Keratinocyte (primary cell): ENCODE results near the gene SLC26A5. TPM values are rescaled to one million over a fixed set of nuclear protein-coding genes. Genes with fewer than 3 reads are reported as not detected.

Experiments
- DNase-seq: peaks from one replicate; pipeline ENCODE4 v3.0.0-alpha.2; 2011; ENCODE audit warnings: low read depth, missing footprints, low spot score
- FAIRE-seq: peaks from 2 replicates; lab custom pipeline; 2011; peaks lifted over from hg19 to GRCh38; lab: Jason Lieb, UNC
- H2AFZ ChIP-seq: 2 replicates; pipeline ENCODE4 v1.6.0; 2012; ENCODE audit warnings: low read length, control low read depth, inconsistent platforms; ENCODE audit not compliant: control insufficient read depth
- H3K27ac ChIP-seq: 2 replicates; pipeline ENCODE4 v1.5.1; 2011; ENCODE audit warnings: low read length; ENCODE audit not compliant: control insufficient read depth, insufficient read depth
- H3K27me3 ChIP-seq: 3 replicates; pipeline ENCODE4 v1.6.0; 2011; ENCODE audit warnings: low read length; ENCODE audit not compliant: control insufficient read depth, insufficient read depth; ENCODE audit errors: extremely low read depth
- H3K36me3 ChIP-seq, 2 experiments: 2 replicates in 1 of 2; 3 replicates in 1 of 2; pipeline ENCODE4 v1.5.1; 2011; ENCODE audit warnings: low read length in 2 of 2, mild to moderate bottlenecking in 1 of 2; ENCODE audit not compliant: control insufficient read depth in 2 of 2, insufficient read depth in 2 of 2; ENCODE audit errors: extremely low read depth in 1 of 2
- H3K4me1 ChIP-seq: 3 replicates; pipeline ENCODE4 v1.5.1; 2011; ENCODE audit warnings: low read length; ENCODE audit not compliant: control insufficient read depth, insufficient read depth; ENCODE audit errors: extremely low read depth
- H3K4me2 ChIP-seq: 3 replicates; pipeline ENCODE4 v1.6.0; 2011; ENCODE audit warnings: low read depth, low read length; ENCODE audit not compliant: control insufficient read depth, insufficient read depth; ENCODE audit errors: extremely low read depth
- H3K4me3 ChIP-seq, 3 experiments: fragments of 200-600 bp in 1 of 3; sonication (generic) in 1 of 3; 2 replicates in 2 of 3; 3 replicates in 1 of 3; pipeline ENCODE4 v1.5.1; 2011 to 2016; ENCODE audit warnings: low read length in 3 of 3, mild to moderate bottlenecking in 3 of 3, control low read depth in 2 of 3, inconsistent platforms in 1 of 3, low read depth in 1 of 3, mixed read lengths in 1 of 3, mixed run types in 1 of 3, moderate library complexity in 1 of 3; ENCODE audit not compliant: control insufficient read depth in 2 of 3, insufficient read depth in 2 of 3; ENCODE audit errors: extremely low read depth in 1 of 3
- H3K79me2 ChIP-seq: 2 replicates; pipeline ENCODE4 v1.6.0; 2012; ENCODE audit warnings: low read length; ENCODE audit not compliant: control insufficient read depth, insufficient read depth
- H3K9ac ChIP-seq: 3 replicates; pipeline ENCODE4 v1.6.0; 2011; ENCODE audit warnings: low read length; ENCODE audit not compliant: control insufficient read depth, insufficient read depth; ENCODE audit errors: extremely low read depth
- H3K9me1 ChIP-seq: 3 replicates; pipeline ENCODE4 v1.6.0; 2011; ENCODE audit warnings: low read length; ENCODE audit not compliant: control insufficient read depth, insufficient read depth; ENCODE audit errors: extremely low read depth
- H3K9me3 ChIP-seq: 2 replicates; pipeline ENCODE4 v1.5.1; 2012; ENCODE audit warnings: low read depth, low read length; ENCODE audit not compliant: control insufficient read depth
- H4K20me1 ChIP-seq: 3 replicates; pipeline ENCODE4 v1.6.0; 2011; ENCODE audit warnings: low read length; ENCODE audit not compliant: control insufficient read depth, insufficient read depth; ENCODE audit errors: extremely low read depth
- EZH2 ChIP-seq: IDR thresholded peaks from one replicate; pipeline ENCODE4 v1.6.1; 2012; ENCODE audit warnings: inconsistent platforms, mild to moderate bottlenecking, low read length, moderate library complexity
- dilution Hi-C: fragments of 300-500 bp; cut with MboI; formaldehyde crosslinking; loops from one replicate; pipeline ENCODE4 v1.7.0; 2020; ENCODE audit warnings: low sequenced_read_pairs; ENCODE audit not compliant: extremely low pct_ligation_motif_present
- polyA plus RNA-seq, 5 experiments: library from polyadenylated mRNA; depleted of rRNA in 3 of 5; stranded (reverse) in 3 of 5; stranded (forward) in 1 of 5; unstranded in 1 of 5; fragments of >200 nt; gene quantifications; 1 replicate in 1 of 5; 2 replicates in 3 of 5; 3 replicates in 1 of 5; pipeline versions ENCODE4 v1.2.1 to v1.2.3, GENCODE V29; 2011 to 2012; ENCODE audit warnings: missing spikeins in 2 of 5, low read depth in 1 of 5, low replicate concordance in 1 of 5
- TF ChIP-seq, protein P1 (sequence below), 3 experiments: IDR thresholded peaks in 1 of 3; conservative IDR thresholded peaks in 1 of 3; optimal IDR thresholded peaks in 1 of 3; 2 replicates in 2 of 3; 3 replicates in 1 of 3; pipeline versions ENCODE3 to v1.5.1; 2011; ENCODE audit warnings: low read length in 3 of 3, mild to moderate bottlenecking in 3 of 3, moderate library complexity in 2 of 3, control low read depth in 1 of 3, inconsistent platforms in 1 of 3; ENCODE audit not compliant: insufficient read depth in 2 of 3; ENCODE audit errors: extremely low read depth in 1 of 3

The SLC26A5 gene
- polyA plus RNA-seq, 1 donor (not counting 4 experiments of a cell fraction or from before 2014, with no cell fraction given): not detected

- Histone ChIP-seq H3K4me3 (no peak overlapping the region), H3K4me1 (no peaks in the 10 kb centered on the region), H3K9me1 (no peaks in the 10 kb centered on the region), H3K4me2 (no peak overlapping the region), H3K79me2 (no peaks in the 10 kb centered on the region), H3K9me3 (no peaks in the 10 kb centered on the region), H3K36me3 (no peaks in the 10 kb centered on the region), H2AFZ (no peak overlapping the region), H3K27ac (no peak overlapping the region), H3K27me3 (no peaks in the 10 kb centered on the region), H3K9ac (no peak overlapping the region), H4K20me1 (no peaks in the 10 kb centered on the region)
- TF ChIP-seq, protein P1, sequence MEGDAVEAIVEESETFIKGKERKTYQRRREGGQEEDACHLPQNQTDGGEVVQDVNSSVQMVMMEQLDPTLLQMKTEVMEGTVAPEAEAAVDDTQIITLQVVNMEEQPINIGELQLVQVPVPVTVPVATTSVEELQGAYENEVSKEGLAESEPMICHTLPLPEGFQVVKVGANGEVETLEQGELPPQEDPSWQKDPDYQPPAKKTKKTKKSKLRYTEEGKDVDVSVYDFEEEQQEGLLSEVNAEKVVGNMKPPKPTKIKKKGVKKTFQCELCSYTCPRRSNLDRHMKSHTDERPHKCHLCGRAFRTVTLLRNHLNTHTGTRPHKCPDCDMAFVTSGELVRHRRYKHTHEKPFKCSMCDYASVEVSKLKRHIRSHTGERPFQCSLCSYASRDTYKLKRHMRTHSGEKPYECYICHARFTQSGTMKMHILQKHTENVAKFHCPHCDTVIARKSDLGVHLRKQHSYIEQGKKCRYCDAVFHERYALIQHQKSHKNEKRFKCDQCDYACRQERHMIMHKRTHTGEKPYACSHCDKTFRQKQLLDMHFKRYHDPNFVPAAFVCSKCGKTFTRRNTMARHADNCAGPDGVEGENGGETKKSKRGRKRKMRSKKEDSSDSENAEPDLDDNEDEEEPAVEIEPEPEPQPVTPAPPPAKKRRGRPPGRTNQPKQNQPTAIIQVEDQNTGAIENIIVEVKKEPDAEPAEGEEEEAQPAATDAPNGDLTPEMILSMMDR (optimal IDR thresholded peaks at IDR 0.05 in 1 of 3, IDR thresholded peaks at IDR 0.05 in 1 of 3, conservative IDR thresholded peaks at IDR 0.05 in 1 of 3; ENCODE audit: extremely low read depth in 1 of 3, insufficient read depth in 2 of 3, low read length in 3 of 3): no peak
- TF ChIP-seq EZH2: no peak
- dilution Hi-C loops: no loop called here
- FAIRE-seq (no peak), DNase-seq (no peak)
Observed at GRCh38 chr7:103480771-103481170, 34.8 kb upstream of the SLC26A5 start.

DNA sequence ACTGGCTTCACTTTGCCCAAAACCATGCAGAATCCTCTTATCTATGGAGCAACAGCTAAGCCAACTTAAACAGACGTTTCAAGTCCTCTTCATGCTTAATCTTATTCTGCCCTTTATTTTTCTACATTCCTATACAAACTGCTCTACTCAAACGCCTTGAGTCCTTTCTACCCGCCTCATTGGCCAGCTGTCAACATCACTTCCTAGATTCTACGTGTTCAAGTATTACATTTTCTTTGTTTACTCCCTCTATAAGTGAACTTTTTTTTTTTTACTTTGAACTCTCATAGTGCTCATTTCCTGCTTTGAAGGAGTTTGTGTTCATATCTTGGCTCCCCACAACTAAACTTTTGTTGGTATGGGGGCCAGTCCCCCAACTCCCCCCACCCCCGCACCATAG, 28.9 kb upstream of the SLC26A5 start:
- H4K20me1 ChIP-seq: no peaks in the 10 kb centered on the region
- DNase-seq (no peak), FAIRE-seq (no peak)
- no peaks in the 10 kb centered on the region for H3K9me1 ChIP-seq
- H3K27me3 ChIP-seq: no peaks in the 10 kb centered on the region
- no peaks in the 10 kb centered on the region for H3K4me1 ChIP-seq
- H3K9ac ChIP-seq: no peak overlapping the region
- no peak overlapping the region for H3K4me2 ChIP-seq
- H2AFZ ChIP-seq: no peak overlapping the region
- H3K27ac ChIP-seq: no peak overlapping the region
- no peaks in the 10 kb centered on the region for H3K79me2 ChIP-seq
- no peaks in the 10 kb centered on the region for H3K9me3 ChIP-seq
- TF ChIP-seq, protein P1 (optimal IDR thresholded peaks at IDR 0.05 in 1 of 3, IDR thresholded peaks at IDR 0.05 in 1 of 3, conservative IDR thresholded peaks at IDR 0.05 in 1 of 3; ENCODE audit: extremely low read depth in 1 of 3, insufficient read depth in 2 of 3, low read length in 3 of 3): no peak
- TF ChIP-seq EZH2: no peak
- H3K4me3 ChIP-seq: no peak overlapping the region
- dilution Hi-C loops: no loop called here
- H3K36me3 ChIP-seq: no peaks in the 10 kb centered on the region
